ENCODE results near the gene GET3. TPM values are rescaled to one million over a fixed set of nuclear protein-coding genes. Genes with fewer than 3 reads are reported as not detected.
"Not testable (repeated sequence)": the region's sequence is repeated elsewhere in the genome, so short reads cannot be mapped to it uniquely, and the experiment has no call there.

The GET3 gene
- total RNA-seq, 1 donor from 2014 or later = 86.6 TPM

DNA sequence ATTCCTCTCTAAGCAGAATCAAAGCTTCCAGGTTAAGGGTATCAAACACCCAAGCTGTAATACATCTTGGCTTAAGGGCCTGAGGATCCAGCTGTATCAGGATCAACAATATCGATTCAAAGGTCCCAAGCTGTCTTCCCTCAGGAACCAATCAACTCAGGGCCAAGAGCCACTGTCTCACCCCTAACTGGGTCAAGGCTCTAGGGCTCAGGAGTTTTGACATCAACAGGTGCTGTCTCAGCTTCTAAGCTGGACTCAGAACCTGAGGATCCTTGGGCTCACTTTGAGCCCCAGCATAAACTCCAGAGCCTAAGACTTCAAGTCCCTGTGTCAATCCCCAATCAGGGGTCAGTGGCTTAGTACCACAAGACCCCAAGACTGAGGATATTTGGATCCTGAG lies 41.8 kb upstream of the GET3 start:
- no peak for DNase-seq (ENCODE audit: low read depth)
- TF ChIP-seq, protein P1, sequence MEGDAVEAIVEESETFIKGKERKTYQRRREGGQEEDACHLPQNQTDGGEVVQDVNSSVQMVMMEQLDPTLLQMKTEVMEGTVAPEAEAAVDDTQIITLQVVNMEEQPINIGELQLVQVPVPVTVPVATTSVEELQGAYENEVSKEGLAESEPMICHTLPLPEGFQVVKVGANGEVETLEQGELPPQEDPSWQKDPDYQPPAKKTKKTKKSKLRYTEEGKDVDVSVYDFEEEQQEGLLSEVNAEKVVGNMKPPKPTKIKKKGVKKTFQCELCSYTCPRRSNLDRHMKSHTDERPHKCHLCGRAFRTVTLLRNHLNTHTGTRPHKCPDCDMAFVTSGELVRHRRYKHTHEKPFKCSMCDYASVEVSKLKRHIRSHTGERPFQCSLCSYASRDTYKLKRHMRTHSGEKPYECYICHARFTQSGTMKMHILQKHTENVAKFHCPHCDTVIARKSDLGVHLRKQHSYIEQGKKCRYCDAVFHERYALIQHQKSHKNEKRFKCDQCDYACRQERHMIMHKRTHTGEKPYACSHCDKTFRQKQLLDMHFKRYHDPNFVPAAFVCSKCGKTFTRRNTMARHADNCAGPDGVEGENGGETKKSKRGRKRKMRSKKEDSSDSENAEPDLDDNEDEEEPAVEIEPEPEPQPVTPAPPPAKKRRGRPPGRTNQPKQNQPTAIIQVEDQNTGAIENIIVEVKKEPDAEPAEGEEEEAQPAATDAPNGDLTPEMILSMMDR (conservative IDR thresholded peaks at IDR 0.05; ENCODE audit: low read depth, low read length) = no peak
- peak overlapping the region; percentile 92 for H3K4me3 ChIP-seq (ENCODE audit: low read depth, low read length)

DNA sequence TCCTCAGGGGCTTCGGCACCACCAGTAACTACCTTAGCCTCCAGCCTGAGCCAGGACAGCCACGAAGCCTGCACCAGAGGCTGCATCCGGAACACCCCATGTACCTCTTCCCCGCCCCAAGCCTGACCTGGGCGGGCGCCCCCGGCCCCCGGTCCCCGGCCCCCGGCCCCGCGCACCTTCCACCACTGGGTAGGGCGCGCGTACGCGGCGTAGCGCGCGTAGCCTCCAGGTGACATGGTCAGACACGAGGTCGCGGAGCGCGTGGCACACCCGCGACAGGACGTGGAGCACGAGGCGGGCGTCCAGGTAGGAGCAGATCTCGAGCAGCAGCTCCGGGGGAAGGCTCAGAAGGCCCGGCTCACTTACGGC lies 41.3 kb upstream of the GET3 start:
- H3K4me3 ChIP-seq (ENCODE audit: low read depth, low read length) = peak overlapping the region; percentile 92
- TF ChIP-seq, protein P1 (conservative IDR thresholded peaks at IDR 0.05; ENCODE audit: low read depth, low read length) = no peak
- DNase-seq (ENCODE audit: low read depth) = no peak

DNA sequence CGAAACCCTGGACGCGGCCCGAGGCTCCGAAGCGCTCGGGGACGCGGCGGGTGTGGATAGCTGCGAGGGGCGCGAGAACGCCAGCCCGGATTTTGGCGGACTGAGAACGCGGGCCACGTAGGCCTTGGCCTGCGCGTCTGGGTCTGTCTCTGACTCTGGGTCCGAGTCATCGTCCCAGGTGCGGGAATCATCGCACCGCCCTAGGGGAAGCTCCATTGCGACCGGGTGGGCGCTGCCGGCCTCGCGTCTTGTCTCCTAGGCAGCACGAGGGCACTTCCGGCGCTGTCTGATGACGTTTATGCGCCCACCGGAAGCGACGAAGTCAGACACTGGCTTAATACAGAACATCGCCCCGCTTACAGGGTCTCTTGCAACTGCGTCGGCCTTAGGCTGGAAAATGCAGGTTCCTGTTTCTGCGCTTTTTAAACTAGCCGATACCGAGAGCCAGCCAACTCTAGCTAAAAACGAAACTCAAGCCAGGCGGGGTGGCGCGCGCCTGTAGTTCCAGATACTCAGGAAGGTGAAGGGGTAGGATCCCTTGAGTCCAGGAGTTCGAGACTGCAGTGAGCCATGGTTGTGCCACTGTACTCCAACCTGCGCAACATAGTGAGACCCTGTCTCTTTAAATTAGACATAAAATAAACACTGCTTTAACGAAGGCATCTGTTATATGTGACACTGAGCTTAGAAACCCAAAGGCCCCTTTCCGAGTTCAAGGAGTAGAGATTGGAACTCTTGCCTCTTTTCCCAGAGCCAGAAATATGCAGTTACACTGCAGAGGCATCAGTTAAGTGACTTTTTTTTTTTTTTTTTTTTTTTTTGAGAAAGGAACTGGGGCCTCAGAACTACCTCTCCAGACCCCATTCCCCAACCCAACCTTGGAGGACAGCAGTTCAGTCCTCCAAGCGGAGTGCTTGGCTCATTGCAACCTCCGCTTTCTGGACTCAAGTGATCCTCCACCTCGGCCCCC lies 40.6 kb upstream of the GET3 start, which contains the start of gene FBXW9:
TSS of gene FBXW9 (minus strand) at position 266 of the 970 bp plus-strand sequence. CDS start at position 216, 50 bp downstream.
- peak; percentile 54 for DNase-seq (ENCODE audit: low read depth)
- TF ChIP-seq, protein P1 (conservative IDR thresholded peaks at IDR 0.05; ENCODE audit: low read depth, low read length) = no peak
- H3K4me3 ChIP-seq (ENCODE audit: low read depth, low read length) = peak within 1 kb of the TSS; percentile 92

DNA sequence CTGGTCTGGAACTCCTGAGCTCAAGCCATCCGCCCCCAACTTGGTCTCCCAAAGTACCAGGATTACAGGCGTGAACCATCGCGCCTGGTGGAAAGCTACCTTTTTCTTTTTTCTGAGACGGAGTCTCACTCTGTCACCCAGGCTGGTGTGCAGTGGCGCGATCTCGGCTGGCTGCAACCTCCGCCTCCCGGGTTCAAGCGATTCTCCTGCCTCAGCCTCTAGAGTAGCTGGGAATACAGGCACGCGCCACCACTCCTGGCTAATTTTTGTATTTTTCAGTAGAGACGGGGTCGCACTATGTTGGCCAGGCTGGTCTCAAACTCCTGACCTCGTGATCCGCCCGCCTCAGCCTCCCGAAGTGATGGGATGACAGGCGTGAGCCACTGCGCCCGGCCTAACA lies 39.9 kb upstream of the GET3 start:
- H3K4me3 ChIP-seq (ENCODE audit: low read depth, low read length); DNase-seq (ENCODE audit: low read depth): not testable (repeated sequence)

DNA sequence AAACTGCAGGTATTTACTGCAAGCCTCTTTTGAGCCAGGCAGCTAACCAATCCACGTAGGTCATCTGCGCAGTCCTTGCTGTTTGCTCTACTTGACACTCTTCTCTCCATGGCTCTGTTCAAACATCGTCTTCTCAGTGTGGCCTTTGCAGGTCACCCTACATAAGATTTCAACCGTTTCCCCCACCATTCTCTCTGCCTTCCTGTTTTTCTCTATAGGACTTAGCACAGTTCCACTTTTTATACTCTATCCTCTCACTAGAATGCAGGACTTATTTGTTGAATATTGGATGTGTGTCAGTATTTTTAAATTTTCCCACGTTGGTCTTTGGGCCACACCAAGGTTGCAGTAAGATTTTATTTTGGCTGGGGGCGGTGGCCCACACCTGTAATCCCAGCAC lies 39.2 kb upstream of the GET3 start:
- TF ChIP-seq, protein P1 (conservative IDR thresholded peaks at IDR 0.05; ENCODE audit: low read depth, low read length) = no peak
- DNase-seq (ENCODE audit: low read depth) = no peak
- H3K4me3 ChIP-seq (ENCODE audit: low read depth, low read length) = no peak overlapping the region

DNA sequence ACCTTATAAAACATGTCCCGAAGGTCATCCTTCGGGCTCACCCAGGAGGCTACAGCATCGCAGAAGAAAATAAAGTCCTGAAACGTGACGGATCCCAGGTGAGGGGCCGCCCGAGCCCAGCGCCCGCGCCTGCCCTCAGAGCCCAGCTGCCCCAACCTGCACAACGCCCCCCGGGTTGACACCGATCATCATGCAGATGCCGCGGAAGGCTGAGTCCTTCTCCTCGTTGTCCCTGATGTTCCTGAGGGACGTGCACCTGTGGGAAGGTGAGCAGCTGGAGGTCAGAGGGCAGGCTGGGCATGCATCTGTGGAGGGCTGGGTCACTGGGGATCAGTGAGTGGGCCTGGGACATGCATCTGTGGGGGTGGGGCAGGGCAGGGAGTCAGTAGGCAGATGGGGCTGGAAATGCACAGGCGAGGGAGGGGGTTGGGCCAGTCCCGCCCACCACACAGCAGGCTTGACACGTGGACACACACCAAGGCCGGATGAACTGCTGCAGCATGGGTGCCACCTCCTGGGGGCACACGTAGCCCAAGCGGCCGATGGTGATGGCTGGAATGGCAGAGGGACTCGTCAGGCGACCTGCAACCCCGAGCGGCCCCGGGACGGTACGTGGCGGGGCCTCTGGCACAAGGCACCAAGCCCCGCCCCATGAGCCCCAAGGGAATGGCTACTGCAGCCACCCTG lies 35.6 kb upstream of the GET3 start:
- TF ChIP-seq, protein P1 (conservative IDR thresholded peaks at IDR 0.05; ENCODE audit: low read depth, low read length) = no peak
- no peak overlapping the region for H3K4me3 ChIP-seq (ENCODE audit: low read depth, low read length)
- DNase-seq (ENCODE audit: low read depth) = no peak

DNA sequence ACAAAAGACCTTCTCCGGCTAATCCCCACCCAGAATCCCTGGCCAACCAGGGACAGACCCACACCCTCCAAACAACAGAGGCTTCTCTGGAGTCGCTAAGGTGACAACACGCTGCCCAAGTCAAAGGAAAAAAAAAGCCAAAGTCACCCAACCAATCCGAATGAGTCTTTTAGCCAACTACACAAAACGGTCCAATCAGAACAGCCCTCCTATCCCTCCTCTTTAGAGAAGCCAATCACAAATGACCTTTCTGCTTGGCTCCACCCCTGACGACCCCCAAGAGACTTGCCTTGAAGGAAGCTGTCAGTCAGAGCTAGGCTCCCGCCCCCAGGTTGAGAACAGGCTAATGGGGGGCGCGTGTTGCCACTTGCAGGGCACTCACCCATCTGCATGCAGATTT lies 34.3 kb upstream of the GET3 start:
- TF ChIP-seq, protein P1 (conservative IDR thresholded peaks at IDR 0.05; ENCODE audit: low read depth, low read length) = no peak
- DNase-seq (ENCODE audit: low read depth) = no peak

More for the DNA sequence above, 34.3 kb upstream of the GET3 start:
- no peak overlapping the region for H3K4me3 ChIP-seq (ENCODE audit: low read depth, low read length)

All from epithelial cell of proximal tubule (primary cell).